GM18499 (cell line): ENCODE measurements around the gene CD244.
"Not testable (repeated sequence)": the region's sequence is repeated elsewhere in the genome, so short reads cannot be mapped to it uniquely, and the experiment has no call there.

Source experiments
- ATAC-seq: cut with Tn5 transposase; IDR thresholded peaks from one replicate; pipeline ENCODE4 v1.9.1; 2021; ENCODE audit warnings: moderate number of reproducible peaks; ENCODE audit not compliant: insufficient read depth, unreplicated experiment

The CD244 gene

GRCh38 chr1:160862203-160863060 lies at the start of gene CD244:
TSS of gene CD244 (minus strand) at chr1:160862887. CDS start at chr1:160862677, 210 bp downstream.
- peak; percentile 55 for ATAC-seq

- ATAC-seq, result no peak
These were observed 49.2 kb upstream of the CD244 start for GRCh38 chr1:160911925-160912324.

- ATAC-seq, result no peak
These were observed 48.8 kb upstream of the CD244 start for GRCh38 chr1:160911441-160911840.

DNA sequence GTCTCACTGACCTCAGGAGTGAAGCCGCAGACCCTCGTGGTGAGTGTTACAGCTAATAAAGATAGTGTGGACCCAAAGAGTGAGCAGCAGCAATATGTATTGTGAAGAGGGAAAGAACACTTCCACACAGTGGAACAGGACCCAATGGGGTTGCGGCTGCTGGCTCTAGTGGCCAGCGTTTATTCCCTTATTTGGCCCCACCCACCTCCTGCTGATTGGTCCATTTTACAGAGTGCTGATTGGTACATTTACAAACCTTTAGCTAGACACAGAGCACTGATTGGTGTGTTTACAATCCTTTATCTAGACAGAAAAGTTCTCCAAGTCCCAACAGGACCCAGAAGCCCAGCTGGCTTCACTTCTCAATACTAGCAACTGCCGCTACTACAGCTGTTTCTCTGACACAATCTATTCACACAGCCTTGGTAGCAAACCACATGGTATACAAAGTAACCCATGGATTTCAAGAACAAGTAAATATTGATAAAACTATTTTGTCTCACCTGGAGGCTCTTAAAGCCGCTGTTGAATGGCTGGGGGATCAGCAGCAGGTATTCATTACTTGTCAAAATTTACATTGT lies 47.6 kb upstream of the CD244 start:
- ATAC-seq, result no peak

GRCh38 chr1:160907976-160908375 lies 45.3 kb upstream of the CD244 start:
- ATAC-seq, result no peak

DNA sequence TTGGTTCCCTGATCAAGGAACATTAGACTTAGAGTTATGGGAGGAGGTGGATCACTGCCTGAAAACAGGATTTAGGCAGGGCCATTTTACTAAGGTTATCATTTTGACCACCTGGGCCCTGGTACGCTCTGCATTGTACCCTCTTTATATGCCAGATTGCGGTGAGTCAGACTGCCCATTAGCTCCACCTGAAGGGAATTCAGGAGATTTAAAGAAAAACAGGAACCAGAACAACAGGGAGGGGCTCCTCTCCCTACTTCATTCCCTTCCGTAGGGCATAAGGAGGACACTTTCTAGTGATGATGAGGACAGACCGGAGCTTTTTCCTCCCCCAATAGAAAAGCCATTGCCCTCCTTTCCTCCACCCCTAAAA lies 42.9 kb upstream of the CD244 start:
- ATAC-seq, result no peak

GRCh38 chr1:160904783-160905616 lies 42.3 kb upstream of the CD244 start:
- no peak for ATAC-seq

- not testable (repeated sequence) for ATAC-seq
These were observed 39.6 kb upstream of the CD244 start for GRCh38 chr1:160902251-160902650.

DNA sequence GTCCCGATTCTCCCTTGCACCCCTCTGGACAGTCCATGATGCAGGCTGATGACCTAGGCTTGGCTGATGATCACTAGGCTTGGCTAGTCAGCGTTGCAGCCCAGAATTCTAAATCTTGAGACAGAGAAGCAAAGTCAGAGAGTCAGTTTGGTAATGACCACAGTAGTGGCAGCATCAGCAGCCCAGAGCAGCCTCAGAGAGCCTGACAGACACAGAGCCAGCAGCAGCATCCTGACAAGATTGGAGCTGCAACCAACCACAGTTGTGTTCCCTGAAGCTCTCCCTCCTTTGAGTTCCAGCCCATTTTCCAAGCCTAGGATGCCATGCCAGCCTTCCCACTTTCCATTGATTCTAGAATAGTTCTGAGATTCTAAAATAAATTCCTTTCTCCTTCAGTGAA lies 39.1 kb upstream of the CD244 start:
- ATAC-seq, result no peak

DNA sequence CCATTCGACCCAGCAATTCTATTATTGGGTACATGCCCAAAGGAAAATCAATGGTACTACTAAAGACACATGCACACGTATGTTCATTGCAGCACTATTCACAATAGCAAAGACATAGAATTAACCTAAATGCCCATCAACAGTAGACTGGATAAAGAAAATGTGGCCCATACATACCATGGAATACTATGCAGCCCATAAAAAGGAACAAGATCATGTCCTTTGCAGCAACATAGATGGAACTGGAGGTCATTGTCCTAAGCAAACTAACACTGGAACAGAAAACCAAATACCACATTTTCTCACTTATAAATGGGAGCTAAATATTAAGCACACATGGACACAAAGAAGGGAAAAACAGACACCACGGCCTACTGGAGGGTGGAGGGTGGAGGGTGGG lies 38.0 kb upstream of the CD244 start:
- ATAC-seq, result not testable (repeated sequence)

- ATAC-seq, result not testable (repeated sequence)
These were observed 31.9 kb upstream of the CD244 start for GRCh38 chr1:160894368-160895135.

- ATAC-seq, result no peak
These were observed 28.8 kb upstream of the CD244 start for GRCh38 chr1:160891474-160891873.

- ATAC-seq, result no peak
These were observed 26.2 kb upstream of the CD244 start for GRCh38 chr1:160888926-160889325.

DNA sequence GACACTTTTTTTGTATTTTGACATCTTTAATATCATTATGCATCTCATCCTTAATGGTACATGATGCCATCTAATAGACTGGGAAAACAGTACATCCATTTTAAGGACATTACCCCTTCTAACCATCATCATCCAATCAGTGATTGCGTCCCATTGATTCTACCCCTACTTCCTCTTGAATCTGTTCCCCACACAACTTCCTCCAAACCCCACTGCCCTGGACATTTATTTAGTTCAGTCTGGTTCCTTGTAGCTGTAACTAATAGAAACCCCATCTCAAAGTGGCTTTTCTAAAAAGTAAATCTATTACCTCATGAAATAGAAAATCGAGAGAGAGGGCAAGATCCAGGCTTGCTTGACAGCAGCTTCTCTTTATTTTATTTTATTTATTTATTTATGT lies 24.4 kb upstream of the CD244 start:
- ATAC-seq, result no peak

DNA sequence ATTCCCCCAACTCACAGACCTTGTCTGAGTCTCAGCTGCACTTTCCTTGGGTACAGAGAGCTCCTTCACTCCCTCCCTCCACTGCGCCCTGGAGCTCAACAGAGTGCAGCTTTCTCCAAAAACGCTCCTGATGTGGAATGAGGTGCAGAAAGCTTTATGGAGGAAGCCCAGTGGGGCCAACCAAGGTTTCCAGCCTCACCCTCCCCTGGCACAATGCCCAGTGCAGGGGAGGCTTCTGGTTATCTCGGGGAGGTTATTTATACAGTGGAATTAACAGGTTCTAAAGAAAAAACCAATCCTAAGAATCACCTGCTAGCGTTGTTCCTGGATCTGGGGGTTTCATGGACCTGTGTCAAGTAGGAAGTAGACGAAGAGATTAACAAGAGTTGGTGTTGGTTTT lies 22.4 kb upstream of the CD244 start, which contains the start of gene ITLN1:
Gene ITLN1 (minus strand): TSS at position 139 of the 400 bp plus-strand sequence. CDS start 303 bp downstream, outside the sequence.
- ATAC-seq, result no peak

GRCh38 chr1:160884579-160884978 lies 21.9 kb upstream of the CD244 start:
- ATAC-seq, result no peak

- ATAC-seq, result no peak
These were observed 21.2 kb upstream of the CD244 start for GRCh38 chr1:160883581-160884513.

DNA sequence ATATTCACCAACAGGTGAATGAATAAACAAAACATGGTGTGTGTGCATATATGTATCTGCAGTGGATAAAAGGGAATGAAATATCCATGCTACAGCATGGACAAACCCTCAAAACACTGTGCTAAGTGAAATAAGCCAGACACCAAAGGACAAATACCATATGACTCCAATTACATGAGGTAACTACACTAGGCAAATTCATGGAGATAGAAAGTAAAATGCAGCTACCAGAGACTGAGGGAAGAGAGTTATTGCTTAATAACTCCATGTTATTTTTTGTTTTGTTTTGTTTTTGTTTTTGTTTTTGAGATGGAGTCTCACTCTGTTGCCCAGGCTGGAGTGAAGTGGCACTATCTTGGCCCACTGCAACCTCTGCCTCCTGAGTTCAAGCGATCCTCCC lies 19.9 kb upstream of the CD244 start:
- no peak for ATAC-seq

DNA sequence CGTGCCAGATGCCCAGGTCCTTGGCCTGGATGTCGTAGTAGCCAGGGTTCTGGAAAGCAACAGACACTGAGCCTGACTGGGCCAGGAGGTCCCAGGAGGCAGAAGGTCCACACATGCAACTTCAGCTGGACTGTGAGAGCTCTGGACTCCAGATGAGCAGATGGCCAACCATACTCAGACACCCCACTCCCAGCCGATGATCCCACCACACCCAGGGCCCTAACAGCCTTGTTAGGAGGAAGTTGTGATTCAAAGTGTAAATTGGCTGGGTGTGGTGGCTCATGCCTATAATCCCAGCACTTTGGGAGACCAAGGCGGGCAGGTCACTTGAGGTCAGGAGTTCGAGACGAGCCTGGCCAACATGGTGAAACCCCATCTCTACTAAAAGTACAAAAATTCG lies 18.6 kb upstream of the CD244 start:
- not testable (repeated sequence) for ATAC-seq
